Body of pancreas (tissue), 4 donors: ENCODE data around the gene MTR.

Experiments
- POLR2A ChIP-seq, 3 donors: fragments of 450-650 bp; IDR thresholded peaks; one replicate each; pipeline ENCODE4 v1.6.1; 2016; ENCODE audit warnings: antibody characterized with exemption in 3 of 3, mild to moderate bottlenecking in 2 of 3
- TF ChIP-seq, protein P1 (sequence below), 7 experiments: fragments of 450-650 bp in 4 of 7; fragments of 200-600 bp in 3 of 7; sonication (generic) in 3 of 7; IDR thresholded peaks; one replicate each; pipeline ENCODE4 v1.5.1; 2016 to 2019; ENCODE audit warnings: antibody characterized with exemption in 7 of 7

- TF ChIP-seq, protein P1, sequence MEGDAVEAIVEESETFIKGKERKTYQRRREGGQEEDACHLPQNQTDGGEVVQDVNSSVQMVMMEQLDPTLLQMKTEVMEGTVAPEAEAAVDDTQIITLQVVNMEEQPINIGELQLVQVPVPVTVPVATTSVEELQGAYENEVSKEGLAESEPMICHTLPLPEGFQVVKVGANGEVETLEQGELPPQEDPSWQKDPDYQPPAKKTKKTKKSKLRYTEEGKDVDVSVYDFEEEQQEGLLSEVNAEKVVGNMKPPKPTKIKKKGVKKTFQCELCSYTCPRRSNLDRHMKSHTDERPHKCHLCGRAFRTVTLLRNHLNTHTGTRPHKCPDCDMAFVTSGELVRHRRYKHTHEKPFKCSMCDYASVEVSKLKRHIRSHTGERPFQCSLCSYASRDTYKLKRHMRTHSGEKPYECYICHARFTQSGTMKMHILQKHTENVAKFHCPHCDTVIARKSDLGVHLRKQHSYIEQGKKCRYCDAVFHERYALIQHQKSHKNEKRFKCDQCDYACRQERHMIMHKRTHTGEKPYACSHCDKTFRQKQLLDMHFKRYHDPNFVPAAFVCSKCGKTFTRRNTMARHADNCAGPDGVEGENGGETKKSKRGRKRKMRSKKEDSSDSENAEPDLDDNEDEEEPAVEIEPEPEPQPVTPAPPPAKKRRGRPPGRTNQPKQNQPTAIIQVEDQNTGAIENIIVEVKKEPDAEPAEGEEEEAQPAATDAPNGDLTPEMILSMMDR (IDR thresholded peaks at IDR 0.05): no peak
- no peak for TF ChIP-seq POLR2A (IDR thresholded peaks at IDR 0.05)
Measured at GRCh38 chr1:236893626-236894545, 98.8 kb downstream of the MTR start.
